ENCODE data around the gene CALML3. TPM values are rescaled to one million over a fixed set of nuclear protein-coding genes. Genes with fewer than 3 reads are reported as not detected.

Gene CALML3
- total and polyA plus RNA-seq, 10 of the 15 experiments (the other 5 are each of a cell fraction or from before 2014, with no cell fraction given): not detected

- in situ Hi-C loops (cut with MboI): no loop called here
- WGBS (ENCODE audit: insufficient coverage, insufficient replicate concordance, low lambda C conversion rate, missing lambda C conversion rate): 36% methylated on average over 17 of the region's 17 CpGs
- no TSS peak for BruUV-seq (replicated peaks)
- no peaks in the 10 kb centered on the region for H4K20me1 ChIP-seq (ENCODE audit: control insufficient read depth, insufficient read depth)
- ChIA-PET SMC1A (ENCODE audit: uncharacterized antibody, unreplicated experiment) (no interaction called here), RAD21 (ENCODE audit: unreplicated experiment) (no interaction called here), POLR2A (no interaction called here), CTCF (no interaction called here)
- FAIRE-seq (no peak), ATAC-seq (no peak), DNase-seq (ENCODE audit: low read depth, low spot score) (no peak)
- no peak overlapping the region for H2AFZ ChIP-seq (ENCODE audit: control insufficient read depth, low read depth, low read length)
- H3K27ac ChIP-seq (ENCODE audit: control insufficient read depth, insufficient read depth): no peak overlapping the region
- H3K27me3 ChIP-seq (replicated peaks in 1 of 2; ENCODE audit: control insufficient read depth in 2 of 2, insufficient read depth in 2 of 2, low read length in 1 of 2): peaks cover 8 to 10% of the 10 kb centered on the region in 2 experiments
- H3K9ac ChIP-seq (ENCODE audit: control insufficient read depth, insufficient read depth, low read length): no peak overlapping the region
- intact Hi-C loops (cut with micrococcal nuclease; ENCODE audit: unreplicated experiment): no loop called here
- H3K4me3 ChIP-seq: no peak overlapping the region
- H3K79me2 ChIP-seq (ENCODE audit: control insufficient read depth, insufficient read depth, low read length): no peaks in the 10 kb centered on the region
- H3K4me1 ChIP-seq (ENCODE audit: control insufficient read depth, insufficient read depth, low read length): no peaks in the 10 kb centered on the region
- TF ChIP-seq PML (IDR thresholded peaks at IDR 0.05; ENCODE audit: low read length) (no peak), ATF3 (IDR thresholded peaks at IDR 0.05; ENCODE audit: borderline replicate concordance, extremely low read depth, low read depth, low read length) (no peak), ASH2L (IDR thresholded peaks at IDR 0.05; ENCODE audit: borderline replicate concordance, low read depth) (no peak), MEF2A (IDR thresholded peaks at IDR 0.05; ENCODE audit: insufficient read depth, low read depth, low read length) (no peak), TCF3 (IDR thresholded peaks at IDR 0.05; ENCODE audit: borderline replicate concordance, insufficient read depth, low read depth, low read length) (no peak), YBX1 (IDR thresholded peaks at IDR 0.05) (no peak), ZZZ3 (IDR thresholded peaks at IDR 0.05; ENCODE audit: control insufficient read depth, insufficient read length, low read depth) (no peak), ZNF217 (IDR thresholded peaks at IDR 0.05) (no peak), CHD2 (IDR thresholded peaks at IDR 0.05; ENCODE audit: borderline replicate concordance, low read depth, low read length) (no peak)
- no peaks in the 10 kb centered on the region for H3K36me3 ChIP-seq (ENCODE audit: control insufficient read depth in 2 of 2, insufficient read depth in 2 of 2, low read length in 1 of 2)
- no peak overlapping the region for H3K4me2 ChIP-seq (ENCODE audit: control insufficient read depth, insufficient read depth)
- no peaks in the 10 kb centered on the region for H3K9me3 ChIP-seq (replicated peaks; ENCODE audit: control insufficient read depth, insufficient read depth, low read length)
These were observed 39.9 kb downstream of the CALML3 start for GRCh38 chr10:5564537-5565204.

Data from GM12878 (cell line).